ENCODE results near the gene ZSWIM5. TPM values are rescaled to one million over a fixed set of nuclear protein-coding genes. Genes with fewer than 3 reads are reported as not detected.

ZSWIM5 gene
- polyA plus RNA-seq, 1 donor (not counting 4 experiments of a cell fraction or from before 2014, with no cell fraction given): 0.03 TPM

DNA sequence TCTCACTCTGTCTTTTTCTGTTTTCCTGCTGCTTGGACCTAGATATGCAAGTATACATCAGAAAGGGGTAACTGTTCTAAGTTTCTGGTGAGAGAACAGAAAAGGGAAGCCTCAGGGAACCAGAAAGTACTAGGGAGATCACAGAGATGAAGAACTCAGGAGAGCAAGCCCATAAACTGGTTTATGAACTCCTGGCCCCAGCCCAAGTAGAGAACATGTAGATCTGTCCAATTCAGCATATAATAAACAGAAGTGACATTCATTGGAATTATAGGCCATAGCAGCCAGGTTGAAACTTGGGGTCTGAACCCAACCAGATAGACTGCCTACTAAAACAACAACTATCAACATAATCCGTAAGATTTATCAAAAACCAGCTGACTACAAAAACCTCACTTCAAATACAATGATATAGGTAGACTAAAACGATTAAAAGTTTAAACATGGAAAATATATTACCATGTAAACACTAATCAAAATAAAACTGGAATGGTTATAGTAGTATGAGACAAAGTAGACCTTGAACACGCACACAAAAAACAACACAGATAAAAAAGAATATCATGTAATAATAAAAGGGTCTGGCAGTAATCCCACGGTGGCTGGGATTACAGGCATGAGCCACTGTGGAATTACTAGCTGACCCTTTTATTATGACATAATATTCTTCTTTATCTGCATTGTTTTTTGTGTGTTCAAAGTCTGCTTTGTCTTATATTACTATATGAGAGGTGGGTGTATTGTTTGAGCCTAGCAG, 65.0 kb downstream of the ZSWIM5 start:
- TF ChIP-seq EZH2 (IDR thresholded peaks at IDR 0.05; ENCODE audit: low read length): no peak
- TF ChIP-seq, protein P1, sequence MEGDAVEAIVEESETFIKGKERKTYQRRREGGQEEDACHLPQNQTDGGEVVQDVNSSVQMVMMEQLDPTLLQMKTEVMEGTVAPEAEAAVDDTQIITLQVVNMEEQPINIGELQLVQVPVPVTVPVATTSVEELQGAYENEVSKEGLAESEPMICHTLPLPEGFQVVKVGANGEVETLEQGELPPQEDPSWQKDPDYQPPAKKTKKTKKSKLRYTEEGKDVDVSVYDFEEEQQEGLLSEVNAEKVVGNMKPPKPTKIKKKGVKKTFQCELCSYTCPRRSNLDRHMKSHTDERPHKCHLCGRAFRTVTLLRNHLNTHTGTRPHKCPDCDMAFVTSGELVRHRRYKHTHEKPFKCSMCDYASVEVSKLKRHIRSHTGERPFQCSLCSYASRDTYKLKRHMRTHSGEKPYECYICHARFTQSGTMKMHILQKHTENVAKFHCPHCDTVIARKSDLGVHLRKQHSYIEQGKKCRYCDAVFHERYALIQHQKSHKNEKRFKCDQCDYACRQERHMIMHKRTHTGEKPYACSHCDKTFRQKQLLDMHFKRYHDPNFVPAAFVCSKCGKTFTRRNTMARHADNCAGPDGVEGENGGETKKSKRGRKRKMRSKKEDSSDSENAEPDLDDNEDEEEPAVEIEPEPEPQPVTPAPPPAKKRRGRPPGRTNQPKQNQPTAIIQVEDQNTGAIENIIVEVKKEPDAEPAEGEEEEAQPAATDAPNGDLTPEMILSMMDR (optimal IDR thresholded peaks at IDR 0.05 in 1 of 3, IDR thresholded peaks at IDR 0.05 in 1 of 3, conservative IDR thresholded peaks at IDR 0.05 in 1 of 3; ENCODE audit: extremely low read depth in 1 of 3, insufficient read depth in 2 of 3, low read length in 3 of 3): no peak
- no peak for FAIRE-seq

DNA sequence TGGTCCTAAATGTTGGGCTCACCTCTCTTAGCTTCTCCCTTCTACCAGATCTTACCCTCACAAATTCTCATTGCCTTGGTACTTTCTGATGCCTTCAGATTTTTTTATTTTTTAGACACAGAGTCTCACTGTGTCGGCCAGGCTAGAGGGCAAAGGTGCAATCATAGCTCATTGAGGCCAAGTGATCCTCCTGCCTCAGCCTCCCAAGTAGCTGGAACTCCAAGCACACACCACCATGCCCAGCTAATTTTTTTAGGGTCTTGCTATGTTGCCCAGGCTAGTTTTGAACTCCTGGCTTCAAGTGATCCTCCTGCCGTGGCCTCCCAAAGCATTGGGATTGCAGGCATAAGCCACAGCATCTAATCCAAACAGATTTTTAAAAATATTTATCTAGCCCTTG, 69.4 kb downstream of the ZSWIM5 start:
- dilution Hi-C loops (cut with MboI; ENCODE audit: extremely low pct_ligation_motif_present, low sequenced_read_pairs): no loop called here
- no peak overlapping the region for H3K4me3 ChIP-seq (ENCODE audit: control insufficient read depth in 2 of 3, extremely low read depth in 1 of 3, insufficient read depth in 2 of 3, low read depth in 1 of 3, low read length in 3 of 3)
- no peak overlapping the region for H3K27ac ChIP-seq (ENCODE audit: control insufficient read depth, insufficient read depth, low read length)
- FAIRE-seq (no peak), DNase-seq (ENCODE audit: low read depth, low spot score) (no peak)
- H4K20me1 ChIP-seq (ENCODE audit: control insufficient read depth, extremely low read depth, insufficient read depth, low read length): no peaks in the 10 kb centered on the region
- TF ChIP-seq, protein P1 (optimal IDR thresholded peaks at IDR 0.05 in 1 of 3, IDR thresholded peaks at IDR 0.05 in 1 of 3, conservative IDR thresholded peaks at IDR 0.05 in 1 of 3; ENCODE audit: extremely low read depth in 1 of 3, insufficient read depth in 2 of 3, low read length in 3 of 3): no peak
- TF ChIP-seq EZH2 (IDR thresholded peaks at IDR 0.05; ENCODE audit: low read length): no peak
- H3K79me2 ChIP-seq (ENCODE audit: control insufficient read depth, insufficient read depth, low read length): no peaks in the 10 kb centered on the region
- H3K9me3 ChIP-seq (ENCODE audit: control insufficient read depth, low read depth, low read length): no peaks in the 10 kb centered on the region
- H3K9ac ChIP-seq (ENCODE audit: control insufficient read depth, extremely low read depth, insufficient read depth, low read length): no peak overlapping the region
- H3K4me2 ChIP-seq (ENCODE audit: control insufficient read depth, extremely low read depth, insufficient read depth, low read depth, low read length): no peak overlapping the region
- H3K9me1 ChIP-seq (ENCODE audit: control insufficient read depth, extremely low read depth, insufficient read depth, low read length): no peaks in the 10 kb centered on the region
- H3K36me3 ChIP-seq (ENCODE audit: control insufficient read depth in 2 of 2, extremely low read depth in 1 of 2, insufficient read depth in 2 of 2, low read length in 2 of 2): no peaks in the 10 kb centered on the region
- H2AFZ ChIP-seq (ENCODE audit: control insufficient read depth, low read length): no peak overlapping the region
- H3K27me3 ChIP-seq (ENCODE audit: control insufficient read depth, extremely low read depth, insufficient read depth, low read length): no peaks in the 10 kb centered on the region
- no peaks in the 10 kb centered on the region for H3K4me1 ChIP-seq (ENCODE audit: control insufficient read depth, extremely low read depth, insufficient read depth, low read length)

More for the DNA sequence above, 65.0 kb downstream of the ZSWIM5 start:
- H3K79me2 ChIP-seq (ENCODE audit: control insufficient read depth, insufficient read depth, low read length): no peaks in the 10 kb centered on the region
- H2AFZ ChIP-seq (ENCODE audit: control insufficient read depth, low read length): no peak overlapping the region
- H3K27ac ChIP-seq (ENCODE audit: control insufficient read depth, insufficient read depth, low read length): no peak overlapping the region
- no peak for DNase-seq (ENCODE audit: low read depth, low spot score)
- no peaks in the 10 kb centered on the region for H3K9me1 ChIP-seq (ENCODE audit: control insufficient read depth, extremely low read depth, insufficient read depth, low read length)
- H3K4me3 ChIP-seq (ENCODE audit: control insufficient read depth in 2 of 3, extremely low read depth in 1 of 3, insufficient read depth in 2 of 3, low read depth in 1 of 3, low read length in 3 of 3): no peak overlapping the region
- H3K9ac ChIP-seq (ENCODE audit: control insufficient read depth, extremely low read depth, insufficient read depth, low read length): no peak overlapping the region
- H3K4me2 ChIP-seq (ENCODE audit: control insufficient read depth, extremely low read depth, insufficient read depth, low read depth, low read length): no peak overlapping the region
- no peaks in the 10 kb centered on the region for H3K9me3 ChIP-seq (ENCODE audit: control insufficient read depth, low read depth, low read length)
- H3K27me3 ChIP-seq (ENCODE audit: control insufficient read depth, extremely low read depth, insufficient read depth, low read length): peaks cover 4% of the 10 kb centered on the region
- dilution Hi-C loops (cut with MboI; ENCODE audit: extremely low pct_ligation_motif_present, low sequenced_read_pairs): no loop called here
- no peaks in the 10 kb centered on the region for H4K20me1 ChIP-seq (ENCODE audit: control insufficient read depth, extremely low read depth, insufficient read depth, low read length)
- no peaks in the 10 kb centered on the region for H3K4me1 ChIP-seq (ENCODE audit: control insufficient read depth, extremely low read depth, insufficient read depth, low read length)
- H3K36me3 ChIP-seq (ENCODE audit: control insufficient read depth in 2 of 2, extremely low read depth in 1 of 2, insufficient read depth in 2 of 2, low read length in 2 of 2): no peaks in the 10 kb centered on the region

Measured in keratinocyte (primary cell).